H1 (cell line): ENCODE measurements around the gene HECTD4.

ENCODE experiments used
- CTCF ChIP-seq, 3 experiments: IDR thresholded peaks; 1 replicate in 2 of 3; 2 replicates in 1 of 3; pipeline versions ENCODE4 v1.5.1 to v1.6.1; 2011; ENCODE audit warnings: low read length in 3 of 3, mild to moderate bottlenecking in 3 of 3, inconsistent platforms in 2 of 3, low read depth in 1 of 3, moderate library complexity in 1 of 3; ENCODE audit not compliant: insufficient read depth in 1 of 3; ENCODE audit errors: control extremely low read depth in 1 of 3
- HDAC2 ChIP-seq, 2 experiments: fragments of 300-600 bp in 1 of 2; sonication (generic) in 1 of 2; IDR thresholded peaks; 2 replicates each; pipeline ENCODE4 v1.6.1; 2011 to 2012; ENCODE audit warnings: low read depth in 2 of 2, low read length in 2 of 2, mild to moderate bottlenecking in 2 of 2, moderate library complexity in 2 of 2, borderline replicate concordance in 1 of 2, inconsistent platforms in 1 of 2
- SIX5 ChIP-seq: IDR thresholded peaks from 2 replicates; pipeline ENCODE4 v1.6.1; 2011; ENCODE audit warnings: mild to moderate bottlenecking, low read depth, low read length
- USF2 ChIP-seq: IDR thresholded peaks from 2 replicates; pipeline ENCODE4 v1.6.1; 2011; ENCODE audit warnings: low read length, improper control_type of control experiment

GRCh38 chr12:112346194-112346593 is 36.0 kb downstream of the HECTD4 start:
- TF ChIP-seq USF2 (no peak), SIX5 (no peak), CTCF (IDR thresholded peaks at IDR 0.05; ENCODE audit: control extremely low read depth in 1 of 3, insufficient read depth in 1 of 3, low read depth in 1 of 3, low read length in 3 of 3) (no peak), HDAC2 (IDR thresholded peaks at IDR 0.05; ENCODE audit: borderline replicate concordance in 1 of 2, low read depth in 2 of 2, low read length in 2 of 2) (peak in 1 of 2 experiments; percentile 51; a peak in 1 of 4 replicates)
